Epithelial cell of proximal tubule (primary cell): ENCODE data around the gene FRMD1. TPM values are rescaled to one million over a fixed set of nuclear protein-coding genes. Genes with fewer than 3 reads are reported as not detected.

Experiments
- DNase-seq: peaks from one replicate; pipeline ENCODE4 v3.0.0-alpha.2; 2011; ENCODE audit warnings: low read depth
- H3K4me3 ChIP-seq: 2 replicates; pipeline ENCODE4 v1.5.1; 2011; ENCODE audit warnings: low read depth, mild to moderate bottlenecking, low read length
- CTCF ChIP-seq: conservative IDR thresholded peaks from 2 replicates; pipeline ENCODE4 v1.5.1; 2012; ENCODE audit warnings: low read depth, mild to moderate bottlenecking, low read length
- total RNA-seq: library from RNA; depleted of rRNA; stranded (reverse); fragments of >200 nt; gene quantifications from 2 replicates; pipeline ENCODE4 v1.2.3, GENCODE V29; 2015

FRMD1 gene
- total RNA-seq, 1 donor from 2014 or later = not detected

GRCh38 chr6:168113226-168113625 is 34.2 kb upstream of the FRMD1 start:
- DNase-seq = no peak
- H3K4me3 ChIP-seq = no peak overlapping the region
- no peak for TF ChIP-seq CTCF

- TF ChIP-seq CTCF = no peak
- no peak overlapping the region for H3K4me3 ChIP-seq
Observed at GRCh38 chr6:168111911-168112310, 32.9 kb upstream of the FRMD1 start.

GRCh38 chr6:168110437-168110836 is 31.4 kb upstream of the FRMD1 start:
- TF ChIP-seq CTCF = no peak
- DNase-seq = no peak
- H3K4me3 ChIP-seq = no peak overlapping the region

More at GRCh38 chr6:168111911-168112310, 32.9 kb upstream of the FRMD1 start:
- no peak for DNase-seq

GRCh38 chr6:168109171-168109570 is 30.2 kb upstream of the FRMD1 start:
- TF ChIP-seq CTCF = no peak
- DNase-seq = no peak
- H3K4me3 ChIP-seq = no peak overlapping the region

- H3K4me3 ChIP-seq = no peak overlapping the region
- TF ChIP-seq CTCF = no peak
- no peak for DNase-seq
Observed at GRCh38 chr6:168107191-168107983, 28.4 kb upstream of the FRMD1 start.

GRCh38 chr6:168106633-168107005 is 27.6 kb upstream of the FRMD1 start:
- H3K4me3 ChIP-seq = no peak overlapping the region
- TF ChIP-seq CTCF = no peak
- no peak for DNase-seq
